ENCODE results near the gene DAPK1.

DNA sequence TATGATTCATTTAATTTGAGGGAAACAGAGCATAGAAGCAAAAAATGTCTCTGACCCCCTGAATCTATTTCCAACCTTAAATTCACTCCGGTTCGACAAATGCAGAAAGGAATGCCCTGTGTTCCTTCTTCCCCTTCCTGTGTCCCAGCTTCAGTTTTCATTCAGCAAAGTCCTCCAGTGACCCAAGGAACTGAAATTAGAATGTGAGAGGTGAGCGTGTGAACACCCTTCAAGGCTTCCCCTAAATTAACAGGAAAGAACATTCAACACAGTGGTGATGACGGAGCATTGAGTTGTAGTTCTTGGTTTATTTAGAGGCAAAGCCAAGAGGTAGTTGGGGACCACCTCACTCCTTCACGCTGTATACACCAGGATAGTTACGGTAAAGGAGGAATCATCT is 130.7 kb downstream of the DAPK1 start:
- TF ChIP-seq CTCF (IDR thresholded peaks at IDR 0.05) (no peak), POLR2AphosphoS5 (IDR thresholded peaks at IDR 0.05) (no peak)

Measured in stomach (tissue), 4 donors.